Spleen (tissue), 7 donors: ENCODE measurements around the gene RAD9B.
"Not testable (repeated sequence)": the region's sequence is repeated elsewhere in the genome, so short reads cannot be mapped to it uniquely, and the experiment has no call there.

ENCODE experiments used
- CTCF ChIP-seq, 11 experiments: fragments of 200-600 bp in 7 of 11; fragments of 450-650 bp in 4 of 11; sonication (generic) in 4 of 11; IDR thresholded peaks in 8 of 11; conservative IDR thresholded peaks in 3 of 11; 1 replicate in 7 of 11; 2 replicates in 4 of 11; pipeline versions ENCODE4 v1.4.0 to v1.8.0; 2016 to 2021; ENCODE audit warnings: antibody characterized with exemption in 11 of 11, inconsistent platforms in 4 of 11, mild to moderate bottlenecking in 1 of 11
- POLR2A ChIP-seq, 3 donors: fragments of 450-650 bp; IDR thresholded peaks; one replicate each; pipeline ENCODE4 v1.5.1; 2017; ENCODE audit warnings: antibody characterized with exemption in 3 of 3, mild to moderate bottlenecking in 1 of 3
- POLR2AphosphoS5 ChIP-seq, 3 donors: sonication (generic); formaldehyde crosslinking; IDR thresholded peaks; one replicate each; pipeline ENCODE4 v1.5.1; 2017; ENCODE audit warnings: antibody characterized with exemption in 3 of 3
- donor health status: DM: no; HTN: no; CAD: no; lungs with moderate emphysema.
- donor health status: DM: no; HTN: no; CAD: no.
- donor health status: DM: no; HTN: no; CAD: no.

DNA sequence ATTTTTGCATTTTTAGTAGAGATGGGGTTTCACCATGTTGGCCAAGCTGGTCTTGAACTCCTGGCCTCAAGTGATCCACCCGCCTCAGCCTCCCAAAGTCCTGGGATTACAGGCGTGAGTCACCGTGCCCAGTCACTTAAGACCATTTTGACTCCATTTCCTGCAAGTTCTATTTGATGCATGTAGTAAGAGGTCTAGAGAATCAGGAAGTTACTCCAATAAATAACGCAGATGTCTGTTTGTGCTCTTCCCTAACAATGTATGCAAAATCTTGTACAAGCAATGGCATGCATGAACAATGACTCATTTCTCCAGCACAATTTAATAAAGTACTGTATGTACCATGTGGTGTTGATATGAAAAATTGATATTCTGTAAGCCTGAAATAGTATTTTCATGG lies 43.1 kb downstream of the RAD9B start:
- TF ChIP-seq CTCF (IDR thresholded peaks at IDR 0.05 in 8 of 11, conservative IDR thresholded peaks at IDR 0.05 in 3 of 11); POLR2AphosphoS5 (IDR thresholded peaks at IDR 0.05); POLR2A (IDR thresholded peaks at IDR 0.05): not testable (repeated sequence)
